Caco-2 (cell line): ENCODE results near the gene COQ10B. TPM values are rescaled to one million over a fixed set of nuclear protein-coding genes. Genes with fewer than 3 reads are reported as not detected.
A peak's percentile ranks its signal among the peaks of the same experiment; 100 is the strongest.

ENCODE experiments used
- BruUV-seq: library from RNA; stranded (reverse); fragments of 400-500 nt; replicated peaks from 2 replicates; lab custom pipeline; 2021; lab: Mats Ljungman, UMichigan
- CTCF ChIA-PET: fragments of 300-600 bp; sonication (Branson Sonifier 250); formaldehyde crosslinking; loops from one replicate; lab custom pipeline; 2022; ENCODE audit warnings: antibody characterized with exemption; lab: Charles Lee
- POLR2A ChIA-PET: fragments of 300-600 bp; sonication (Branson Sonifier 250); formaldehyde crosslinking; loops from one replicate; lab custom pipeline; 2022; ENCODE audit warnings: antibody characterized with exemption; lab: Charles Lee
- DNase-seq, 2 experiments: peaks; one replicate each; pipeline versions ENCODE4 v3.0.0 to v3.0.0-alpha.2; 2020 to 2022
- H3K27me3 ChIP-seq: replicated peaks from 2 replicates; pipeline ENCODE4 v1.6.0; 2011; ENCODE audit warnings: low read length; ENCODE audit not compliant: control insufficient read depth, insufficient read depth
- H3K36me3 ChIP-seq: 2 replicates; pipeline ENCODE4 v1.5.1; 2011; ENCODE audit warnings: low read length; ENCODE audit not compliant: control insufficient read depth, insufficient read depth
- H3K4me1 ChIP-seq: fragments of 250-450 bp; sonication (Bioruptor Pico); 2 replicates; pipeline ENCODE4 v1.5.1; 2020; ENCODE audit warnings: mild to moderate bottlenecking
- H3K4me3 ChIP-seq: 2 replicates; pipeline ENCODE4 v1.5.1; 2011; ENCODE audit warnings: low read depth, mild to moderate bottlenecking, control low read depth, low read length
- H3K9me3 ChIP-seq: fragments of 250-450 bp; sonication (Bioruptor Pico); 2 replicates; pipeline ENCODE4 v1.5.1; 2020; ENCODE audit warnings: mild to moderate bottlenecking, moderate library complexity
- H3K27ac Mint-ChIP-seq: one replicate; pipeline ENCODE4 v1.8.0; 2022; ENCODE audit warnings: mixed read lengths; ENCODE audit not compliant: unreplicated experiment
- H3K27me3 Mint-ChIP-seq: one replicate; pipeline ENCODE4 v1.8.0; 2022; ENCODE audit warnings: mixed read lengths; ENCODE audit not compliant: insufficient read depth, unreplicated experiment
- H3K36me3 Mint-ChIP-seq: one replicate; pipeline ENCODE4 v1.8.0; 2022; ENCODE audit warnings: mild to moderate bottlenecking, mixed read lengths; ENCODE audit not compliant: insufficient read depth, unreplicated experiment
- H3K4me1 Mint-ChIP-seq: one replicate; pipeline ENCODE4 v1.8.0; 2022; ENCODE audit warnings: low read depth, mixed read lengths; ENCODE audit not compliant: unreplicated experiment
- H3K4me3 Mint-ChIP-seq: one replicate; pipeline ENCODE4 v1.8.0; 2022; ENCODE audit warnings: mild to moderate bottlenecking, moderate library complexity, mixed read lengths; ENCODE audit not compliant: unreplicated experiment
- H3K9me3 Mint-ChIP-seq: one replicate; pipeline ENCODE4 v1.8.0; 2022; ENCODE audit warnings: mixed read lengths; ENCODE audit not compliant: unreplicated experiment
- CTCF ChIP-seq, 2 experiments: fragments of 200-600 bp in 1 of 2; IDR thresholded peaks; 1 replicate in 1 of 2; 2 replicates in 1 of 2; pipeline versions ENCODE4 v1.5.1 to v1.8.0; 2011 to 2022; ENCODE audit warnings: antibody characterized with exemption in 1 of 2, control low read depth in 1 of 2, inconsistent platforms in 1 of 2, low read depth in 1 of 2, low read length in 1 of 2, mild to moderate bottlenecking in 1 of 2, moderate library complexity in 1 of 2; ENCODE audit not compliant: insufficient read depth in 1 of 2, severe bottlenecking in 1 of 2, unreplicated experiment in 1 of 2
- intact Hi-C: fragments of 100-400 bp; cut with micrococcal nuclease; formaldehyde crosslinking; loops from one replicate; pipeline ENCODE4 v1.10.0; 2022; ENCODE audit not compliant: unreplicated experiment
- total RNA-seq: library from RNA; stranded (reverse); gene quantifications from 2 replicates; pipeline ENCODE4 v1.2.3, GENCODE V29; 2022

The COQ10B gene
- total RNA-seq, 1 experiment from 2014 or later: 22.5 TPM

- Mint-ChIP-seq H3K27me3 (no peaks in the 10 kb centered on the region), H3K4me3 (peak within 1 kb of the TSS; percentile 95), H3K27ac (peak within 1 kb of the TSS; percentile 97), H3K9me3 (no peaks in the 10 kb centered on the region), H3K4me1 (peaks cover 7% of the 10 kb centered on the region), H3K36me3 (peaks cover 97% of the 10 kb centered on the region)
- peaks cover 42% of the 10 kb centered on the region for H3K4me1 ChIP-seq
- H3K36me3 ChIP-seq: peaks cover 6% of the 10 kb centered on the region
- H3K4me3 ChIP-seq: peak within 1 kb of the TSS; percentile 91
- BruUV-seq: no TSS peak
- no peak for TF ChIP-seq CTCF (IDR thresholded peaks at IDR 0.05; ENCODE audit: insufficient read depth in 1 of 2, low read depth in 1 of 2, low read length in 1 of 2, severe bottlenecking in 1 of 2, unreplicated experiment in 1 of 2)
- peak; percentile 99 for DNase-seq
- CTCF ChIA-PET: interaction anchor here (0.7 to 1.3 kb wide), 4 partner anchors 16 to 307 kb away, joined by 3 to 5 read pairs (median 4); partner anchors contain the start of genes COQ10B and MOB4
- H3K27me3 ChIP-seq: no peaks in the 10 kb centered on the region
- H3K9me3 ChIP-seq: no peaks in the 10 kb centered on the region
- POLR2A ChIA-PET: interaction anchor here (0.5 to 2.8 kb wide), 23 partner anchors 8 to 1240 kb away, joined by 3 to 64 read pairs (median 4); partner anchors contain the start of genes CCDC150, COQ10B, MARS2 and MOB4
- intact Hi-C loops: loop anchor here (1.0 to 5.0 kb wide), 6 partner anchors 16 to 277 kb away; partner anchors contain the start of genes COQ10B, MARS2, MOB4 and SF3B1
These were observed 46.5 kb downstream of the COQ10B start, which contains the start of the genes HSPD1 and HSPE1 for GRCh38 chr2:197499594-197500502. Gene HSPD1, minus strand, starts transcription at chr2:197499840. Its CDS starts 992 bp downstream, at chr2:197498848. Gene HSPE1, plus strand, starts transcription at chr2:197500379. Its CDS starts 58 bp downstream, at chr2:197500437.

- CTCF ChIA-PET: interaction anchor here (0.7 to 1.3 kb wide), 3 partner anchors 15 to 308 kb away, joined by 3 to 5 read pairs (median 3); partner anchors contain the start of gene MOB4
- H3K36me3 Mint-ChIP-seq: peaks cover 97% of the 10 kb centered on the region
- H3K4me3 ChIP-seq: peak overlapping the region; percentile 91
- BruUV-seq: TSS peak; percentile 62
- peaks cover 6% of the 10 kb centered on the region for H3K36me3 ChIP-seq
- H3K27me3 ChIP-seq: no peaks in the 10 kb centered on the region
- DNase-seq: no peak
- POLR2A ChIA-PET: interaction anchor here (0.9 to 2.8 kb wide), 8 partner anchors 11 to 861 kb away, joined by 3 to 64 read pairs (median 6); partner anchors contain the start of genes CCDC150, COQ10B, MOB4 and SF3B1
- no peaks in the 10 kb centered on the region for H3K27me3 Mint-ChIP-seq
- peak overlapping the region; percentile 97 for H3K27ac Mint-ChIP-seq
- intact Hi-C loops: loop anchor here (1.0 to 5.0 kb wide), 5 partner anchors 16 to 207 kb away; partner anchors contain the start of genes COQ10B, MARS2, MOB4 and SF3B1
- H3K4me3 Mint-ChIP-seq: peak overlapping the region; percentile 95
- peaks cover 7% of the 10 kb centered on the region for H3K4me1 Mint-ChIP-seq
- H3K9me3 ChIP-seq: no peaks in the 10 kb centered on the region
- no peak for TF ChIP-seq CTCF (IDR thresholded peaks at IDR 0.05; ENCODE audit: insufficient read depth in 1 of 2, low read depth in 1 of 2, low read length in 1 of 2, severe bottlenecking in 1 of 2, unreplicated experiment in 1 of 2)
- no peaks in the 10 kb centered on the region for H3K9me3 Mint-ChIP-seq
- H3K4me1 ChIP-seq: peaks cover 41% of the 10 kb centered on the region
These were observed 47.3 kb downstream of the COQ10B start for GRCh38 chr2:197500503-197501131.
